Transverse colon (tissue), 4 donors: Measurements from ENCODE around the gene DPYD. TPM values are rescaled to one million over a fixed set of nuclear protein-coding genes. Genes with fewer than 3 reads are reported as not detected.
"Not testable (repeated sequence)": the region's sequence is repeated elsewhere in the genome, so short reads cannot be mapped to it uniquely, and the experiment has no call there.

Source experiments
- DNase-seq: peaks from one replicate; pipeline ENCODE4 v3.0.0-alpha.2; 2019
- H3K27ac ChIP-seq, 4 donors: fragments of 200-600 bp; sonication (generic); 2 replicates each; pipeline ENCODE4 v1.5.1; 2016 to 2018; ENCODE audit warnings: inconsistent platforms in 4 of 4
- H3K27me3 ChIP-seq: fragments of 200-600 bp; sonication (generic); 2 replicates; pipeline ENCODE4 v1.5.1; 2017; ENCODE audit warnings: inconsistent platforms
- H3K36me3 ChIP-seq, 4 donors: fragments of 200-600 bp; sonication (generic); 2 replicates each; pipeline ENCODE4 v1.5.1; 2017 to 2019; ENCODE audit warnings: inconsistent platforms in 4 of 4
- H3K4me1 ChIP-seq, 4 donors: fragments of 200-600 bp; sonication (generic); 2 replicates each; pipeline ENCODE4 v1.5.1; 2017 to 2020; ENCODE audit warnings: inconsistent platforms in 4 of 4
- H3K4me3 ChIP-seq, 4 donors: fragments of 200-600 bp; sonication (generic); 1 replicate in 1 of 4; 2 replicates in 3 of 4; pipeline versions ENCODE4 v1.5.1 to v1.6.1; 2017 to 2019; ENCODE audit warnings: inconsistent platforms in 4 of 4
- H3K9me3 ChIP-seq, 2 donors: fragments of 200-600 bp; sonication (generic); 2 replicates each; pipeline ENCODE4 v1.5.1; 2017 to 2019; ENCODE audit warnings: inconsistent platforms in 2 of 2
- CTCF ChIP-seq, 5 experiments: fragments of 200-600 bp in 3 of 5; fragments of 450-650 bp in 2 of 5; sonication (generic) in 3 of 5; IDR thresholded peaks; 1 replicate in 2 of 5; 2 replicates in 3 of 5; pipeline ENCODE4 v1.5.1; 2016 to 2017; ENCODE audit warnings: antibody characterized with exemption in 5 of 5, inconsistent platforms in 3 of 5, mild to moderate bottlenecking in 2 of 5, moderate library complexity in 1 of 5
- EP300 ChIP-seq: sonication (generic); formaldehyde crosslinking; IDR thresholded peaks from one replicate; pipeline ENCODE4 v1.6.1; 2017; ENCODE audit warnings: antibody characterized with exemption, low read depth
- POLR2A ChIP-seq: fragments of 450-650 bp; IDR thresholded peaks from one replicate; pipeline ENCODE4 v1.6.1; 2016; ENCODE audit warnings: antibody characterized with exemption, mild to moderate bottlenecking, moderate library complexity
- POLR2AphosphoS5 ChIP-seq, 3 donors: sonication (generic); formaldehyde crosslinking; IDR thresholded peaks; one replicate each; pipeline ENCODE4 v1.6.1; 2016; ENCODE audit warnings: antibody characterized with exemption in 3 of 3
- WGBS, 2 donors: methylation state at CpG; one replicate each; pipeline ENCODE4 v1.1.5; 2018; ENCODE audit warnings: low coverage in 1 of 2; 5-methylcytosine and 5-hydroxymethylcytosine counted together
- in situ Hi-C, 4 donors: fragments of 200-750 bp; cut with MboI; loops; one replicate each; pipeline versions ENCODE4 v1.15.0 to v1.15.1; 2017; ENCODE audit warnings: low sequenced_read_pairs in 3 of 4, low pct_ligation_motif_present in 1 of 4, low pct_unique_long_range_greater_than_20kb in 1 of 4
- intact Hi-C: fragments of 100-400 bp; cut with DNase I; formaldehyde crosslinking; loops from one replicate; pipeline ENCODE4 v1.15.1; 2023; ENCODE audit warnings: low total_unique reads
- total RNA-seq, 4 donors: library from RNA; depleted of rRNA; stranded (reverse); fragments of >200 nt; gene quantifications; one replicate each; pipeline ENCODE4 v1.1.0, GENCODE V29; 2016

DPYD gene
- total RNA-seq, 4 donors from 2014 or later: 11.2 to 34.8 (median 26.0) TPM

GRCh38 chr1:97350241-97350640, 570.6 kb downstream of the DPYD start:
- no peak for TF ChIP-seq EP300
- H3K4me1 ChIP-seq: peaks cover 0 to 21% (median 4%) of the 10 kb centered on the region in 4 donors
- no peak overlapping the region for H3K4me3 ChIP-seq
- H3K27me3 ChIP-seq: no peaks in the 10 kb centered on the region
- intact Hi-C loops (no loop called here), in situ Hi-C loops (no loop called here)
- no peaks in the 10 kb centered on the region for H3K9me3 ChIP-seq
- no peak overlapping the region for H3K27ac ChIP-seq
- no peak for DNase-seq
- H3K36me3 ChIP-seq: no peaks in the 10 kb centered on the region

GRCh38 chr1:97349794-97350193, 571.0 kb downstream of the DPYD start:
- H3K27me3 ChIP-seq, in situ Hi-C loops, H3K9me3 ChIP-seq, DNase-seq, H3K36me3 ChIP-seq, intact Hi-C loops, H3K4me3 ChIP-seq, H3K27ac ChIP-seq: not testable (repeated sequence)
- WGBS, 2 donors: 56% methylated on average over 1 of the region's 1 CpG; no CpG with 5 or more reads in 1 of the 2 donors
- peaks cover 0 to 21% (median 4%) of the 10 kb centered on the region in 4 donors for H3K4me1 ChIP-seq

- Histone ChIP-seq H3K4me3 (no peak overlapping the region), H3K27me3 (no peaks in the 10 kb centered on the region), H3K27ac (no peak overlapping the region), H3K4me1 (peaks cover 0 to 21% (median 4%) of the 10 kb centered on the region in 4 donors), H3K36me3 (no peaks in the 10 kb centered on the region), H3K9me3 (no peaks in the 10 kb centered on the region)
- 78 to 89% methylated on average over 3 of the region's 3 CpGs for WGBS, 2 donors
- no peak for TF ChIP-seq POLR2A
- no peak for TF ChIP-seq EP300
- TF ChIP-seq POLR2AphosphoS5 (IDR thresholded peaks at IDR 0.05): no peak
- TF ChIP-seq CTCF (IDR thresholded peaks at IDR 0.05): no peak
- in situ Hi-C loops: no loop called here
- intact Hi-C loops: no loop called here
- no peak for DNase-seq
These were observed 572.1 kb downstream of the DPYD start for GRCh38 chr1:97348599-97349265.

GRCh38 chr1:97340951-97341350, 579.9 kb downstream of the DPYD start:
- no peak for TF ChIP-seq CTCF (IDR thresholded peaks at IDR 0.05)
- no peak for TF ChIP-seq EP300
- TF ChIP-seq POLR2AphosphoS5 (IDR thresholded peaks at IDR 0.05): no peak
- no peak overlapping the region for H3K4me3 ChIP-seq
- H3K27ac ChIP-seq: no peak overlapping the region
- H3K27me3 ChIP-seq: no peaks in the 10 kb centered on the region
- intact Hi-C loops (no loop called here), in situ Hi-C loops (no loop called here)
- no peaks in the 10 kb centered on the region for H3K4me1 ChIP-seq
- no peaks in the 10 kb centered on the region for H3K9me3 ChIP-seq
- no peaks in the 10 kb centered on the region for H3K36me3 ChIP-seq
- DNase-seq: no peak
- WGBS, 2 donors: 100% methylated on average over 1 of the region's 1 CpG

GRCh38 chr1:97338347-97338746, 582.5 kb downstream of the DPYD start:
- in situ Hi-C loops (no loop called here), intact Hi-C loops (no loop called here)
- no peaks in the 10 kb centered on the region for H3K4me1 ChIP-seq
- no peak for DNase-seq
- 91% methylated on average over 4 of the region's 4 CpGs; no CpG with 5 or more reads in 1 of the 2 donors for WGBS, 2 donors
- H3K9me3 ChIP-seq: no peaks in the 10 kb centered on the region
- TF ChIP-seq CTCF (IDR thresholded peaks at IDR 0.05): no peak
- H3K27ac ChIP-seq: no peak overlapping the region
- H3K36me3 ChIP-seq: no peaks in the 10 kb centered on the region
- no peak overlapping the region for H3K4me3 ChIP-seq
- H3K27me3 ChIP-seq: no peaks in the 10 kb centered on the region
